ENCODE data around the gene PPP2R1A. TPM values are rescaled to one million over a fixed set of nuclear protein-coding genes. Genes with fewer than 3 reads are reported as not detected.
"Not testable (repeated sequence)": the region's sequence is repeated elsewhere in the genome, so short reads cannot be mapped to it uniquely, and the experiment has no call there.

Gene PPP2R1A
- total RNA-seq, 4 donors from 2014 or later, result 38.5 to 223 (median 134) TPM

DNA sequence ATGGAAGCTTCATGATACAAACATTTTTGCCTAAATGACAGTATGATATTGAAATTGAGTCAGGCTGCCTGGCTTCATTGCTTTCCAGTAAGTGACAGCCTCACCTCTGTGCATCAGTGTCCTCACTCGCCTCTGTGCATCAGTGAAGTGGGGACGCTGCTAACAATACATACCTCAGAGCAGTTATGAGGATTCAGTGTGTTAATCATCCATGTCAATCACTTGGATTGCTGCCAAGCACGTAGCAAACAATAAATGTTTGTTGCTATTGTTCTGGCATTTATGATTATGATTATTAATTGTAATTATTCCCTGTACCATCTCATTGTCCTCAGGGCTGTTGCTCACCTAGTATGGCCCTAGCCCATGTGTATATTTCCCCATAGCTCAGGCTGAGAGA is 8.8 kb downstream of the PPP2R1A start:
- Histone ChIP-seq H3K9me3 (no peaks in the 10 kb centered on the region), H3K27me3 (no peaks in the 10 kb centered on the region), H3K4me3 (no peak overlapping the region), H3K27ac (peak overlapping the region; percentile 67 to 96), H3K4me1 (peaks cover 0 to 11% of the 10 kb centered on the region in 2 donors), H3K36me3 (no peaks in the 10 kb centered on the region)
- TF ChIP-seq POLR2A (IDR thresholded peaks at IDR 0.05), result no peak
- TF ChIP-seq, protein P1, sequence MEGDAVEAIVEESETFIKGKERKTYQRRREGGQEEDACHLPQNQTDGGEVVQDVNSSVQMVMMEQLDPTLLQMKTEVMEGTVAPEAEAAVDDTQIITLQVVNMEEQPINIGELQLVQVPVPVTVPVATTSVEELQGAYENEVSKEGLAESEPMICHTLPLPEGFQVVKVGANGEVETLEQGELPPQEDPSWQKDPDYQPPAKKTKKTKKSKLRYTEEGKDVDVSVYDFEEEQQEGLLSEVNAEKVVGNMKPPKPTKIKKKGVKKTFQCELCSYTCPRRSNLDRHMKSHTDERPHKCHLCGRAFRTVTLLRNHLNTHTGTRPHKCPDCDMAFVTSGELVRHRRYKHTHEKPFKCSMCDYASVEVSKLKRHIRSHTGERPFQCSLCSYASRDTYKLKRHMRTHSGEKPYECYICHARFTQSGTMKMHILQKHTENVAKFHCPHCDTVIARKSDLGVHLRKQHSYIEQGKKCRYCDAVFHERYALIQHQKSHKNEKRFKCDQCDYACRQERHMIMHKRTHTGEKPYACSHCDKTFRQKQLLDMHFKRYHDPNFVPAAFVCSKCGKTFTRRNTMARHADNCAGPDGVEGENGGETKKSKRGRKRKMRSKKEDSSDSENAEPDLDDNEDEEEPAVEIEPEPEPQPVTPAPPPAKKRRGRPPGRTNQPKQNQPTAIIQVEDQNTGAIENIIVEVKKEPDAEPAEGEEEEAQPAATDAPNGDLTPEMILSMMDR (IDR thresholded peaks at IDR 0.05), result no peak
- intact Hi-C loops (cut with DNase I; ENCODE audit: low total_unique reads), result no loop called here
- no peak for DNase-seq

DNA sequence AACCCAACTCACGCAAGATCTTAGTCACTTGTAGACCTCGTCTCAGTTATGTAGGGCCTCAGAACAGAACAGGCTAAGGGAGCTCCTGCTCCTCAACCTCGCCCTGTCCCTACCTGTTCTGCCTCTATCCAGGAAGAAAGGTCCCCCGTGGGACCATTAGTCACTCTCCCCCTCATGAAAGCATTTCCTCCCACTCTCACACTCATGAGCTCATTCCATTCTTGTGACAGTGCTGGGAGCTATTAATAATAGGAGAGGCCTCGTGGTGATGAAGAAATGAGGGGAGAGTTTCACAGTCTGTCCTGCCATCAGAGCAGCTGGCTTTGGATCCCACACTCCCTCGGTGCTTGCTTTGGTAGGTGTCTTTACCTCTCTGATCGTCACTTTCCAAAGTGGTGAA is 10.2 kb downstream of the PPP2R1A start:
- Histone ChIP-seq H3K36me3 (no peaks in the 10 kb centered on the region), H3K4me1 (peaks cover 0 to 11% of the 10 kb centered on the region in 2 donors), H3K27ac (peak overlapping the region; percentile 67 to 96), H3K27me3 (no peaks in the 10 kb centered on the region), H3K9me3 (no peaks in the 10 kb centered on the region), H3K4me3 (no peak overlapping the region)
- peak; percentile 57 to 73 for DNase-seq
- intact Hi-C loops (cut with DNase I; ENCODE audit: low total_unique reads), result no loop called here
- TF ChIP-seq, protein P1 (IDR thresholded peaks at IDR 0.05), result no peak
- peak in 1 of 2 donors; percentile 45 for TF ChIP-seq POLR2A (IDR thresholded peaks at IDR 0.05)

GRCh38 chr19:52200755-52201391 is 11.0 kb downstream of the PPP2R1A start:
- H3K9me3 ChIP-seq; H3K27me3 ChIP-seq; intact Hi-C loops (cut with DNase I; ENCODE audit: low total_unique reads); H3K4me3 ChIP-seq; DNase-seq; H3K36me3 ChIP-seq; H3K4me1 ChIP-seq: not testable (repeated sequence)
- peak overlapping the region; percentile 67 to 96 for H3K27ac ChIP-seq

GRCh38 chr19:52206481-52206880 is 16.6 kb downstream of the PPP2R1A start:
- Histone ChIP-seq H3K27me3 (no peaks in the 10 kb centered on the region), H3K4me1 (no peaks in the 10 kb centered on the region), H3K36me3 (no peaks in the 10 kb centered on the region), H3K4me3 (no peak overlapping the region), H3K9me3 (no peaks in the 10 kb centered on the region), H3K27ac (no peak overlapping the region)
- DNase-seq, result no peak
- TF ChIP-seq POLR2A (IDR thresholded peaks at IDR 0.05), result no peak
- TF ChIP-seq, protein P1 (IDR thresholded peaks at IDR 0.05), result no peak
- intact Hi-C loops (cut with DNase I; ENCODE audit: low total_unique reads), result no loop called here

GRCh38 chr19:52211203-52211602 is 21.4 kb downstream of the PPP2R1A start:
- H3K36me3 ChIP-seq, result no peaks in the 10 kb centered on the region
- intact Hi-C loops (cut with DNase I; ENCODE audit: low total_unique reads), result no loop called here
- H3K9me3 ChIP-seq, result no peaks in the 10 kb centered on the region
- no peak for TF ChIP-seq POLR2A (IDR thresholded peaks at IDR 0.05)
- TF ChIP-seq, protein P1 (IDR thresholded peaks at IDR 0.05), result no peak
- H3K27me3 ChIP-seq, result no peaks in the 10 kb centered on the region
- DNase-seq, result no peak
- no peak overlapping the region for H3K27ac ChIP-seq
- H3K4me1 ChIP-seq, result no peaks in the 10 kb centered on the region
- no peak overlapping the region for H3K4me3 ChIP-seq
